RKO (cell line): Measurements from ENCODE around the gene ADGRG3.
"Not testable (repeated sequence)": the region's sequence is repeated elsewhere in the genome, so short reads cannot be mapped to it uniquely, and the experiment has no call there.

Experiments
- DNase-seq: peaks from one replicate; pipeline ENCODE4 v3.0.0-alpha.2; 2016; ENCODE audit warnings: low spot score

Gene ADGRG3

GRCh38 chr16:57721356-57722209, 53.5 kb downstream of the ADGRG3 start:
- no peak for DNase-seq

GRCh38 chr16:57722210-57722499, 54.0 kb downstream of the ADGRG3 start:
- no peak for DNase-seq

- DNase-seq: no peak
Measured at GRCh38 chr16:57722651-57723050, 54.5 kb downstream of the ADGRG3 start.

- DNase-seq: no peak
Measured at GRCh38 chr16:57723170-57723569, 55.1 kb downstream of the ADGRG3 start.

GRCh38 chr16:57724531-57724930, 56.4 kb downstream of the ADGRG3 start:
- DNase-seq: no peak

- DNase-seq: no peak
Measured at GRCh38 chr16:57725151-57725550, 57.0 kb downstream of the ADGRG3 start.

GRCh38 chr16:57725554-57725953, 57.4 kb downstream of the ADGRG3 start:
- no peak for DNase-seq

GRCh38 chr16:57725976-57726375, 57.9 kb downstream of the ADGRG3 start:
- DNase-seq: no peak

GRCh38 chr16:57726433-57726947, 58.4 kb downstream of the ADGRG3 start:
- DNase-seq: no peak

GRCh38 chr16:57727610-57728009, 59.5 kb downstream of the ADGRG3 start:
- no peak for DNase-seq

- no peak for DNase-seq
Measured at GRCh38 chr16:57728336-57729181, 60.5 kb downstream of the ADGRG3 start.

- no peak for DNase-seq
Measured at GRCh38 chr16:57729182-57729484, 61.0 kb downstream of the ADGRG3 start.

GRCh38 chr16:57729852-57730251, 61.7 kb downstream of the ADGRG3 start:
- DNase-seq: not testable (repeated sequence)

GRCh38 chr16:57730771-57731730, 62.9 kb downstream of the ADGRG3 start:
- DNase-seq: no peak

- DNase-seq: peak; percentile 57
Measured at GRCh38 chr16:57732037-57732436, 63.9 kb downstream of the ADGRG3 start.

GRCh38 chr16:57732714-57733113, 64.6 kb downstream of the ADGRG3 start:
- DNase-seq: no peak

- no peak for DNase-seq
Measured at GRCh38 chr16:57734308-57734924, 66.3 kb downstream of the ADGRG3 start.

- peak; percentile 100 for DNase-seq
Measured at GRCh38 chr16:57734925-57735754, 67.0 kb downstream of the ADGRG3 start.

GRCh38 chr16:57735755-57736418, 67.8 kb downstream of the ADGRG3 start, which contains the start of gene KATNB1:
Gene KATNB1 (plus strand): TSS chr16:57735770. CDS start chr16:57737244, 1,474 bp downstream.
- peak; percentile 57 for DNase-seq
